ENCODE measurements around the gene OMG.
A peak's percentile ranks its signal among the peaks of the same experiment; 100 is the strongest.
"Not testable (repeated sequence)": the region's sequence is repeated elsewhere in the genome, so short reads cannot be mapped to it uniquely, and the experiment has no call there.

Gene OMG

DNA sequence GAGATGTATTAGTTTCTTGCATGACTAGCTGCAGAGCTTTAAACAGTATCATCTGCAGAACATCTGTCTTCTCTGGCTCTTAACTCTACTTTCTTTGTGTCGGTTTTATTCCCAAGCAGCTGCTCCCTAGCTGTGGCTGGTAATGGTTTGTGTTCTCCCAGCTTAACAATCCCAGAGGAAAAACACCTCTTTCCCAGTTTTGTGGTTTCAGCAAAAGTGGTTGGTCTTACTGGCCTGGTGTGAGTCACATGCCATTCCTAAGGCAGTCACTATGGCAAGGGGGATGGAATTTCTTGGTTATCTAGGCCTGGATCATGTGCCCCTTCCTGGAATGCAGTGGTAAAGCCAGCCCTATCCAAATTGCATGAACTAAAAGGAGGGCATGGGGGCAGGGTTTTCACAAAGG, 27.5 kb downstream of the OMG start:
- TF ChIP-seq, protein P1, sequence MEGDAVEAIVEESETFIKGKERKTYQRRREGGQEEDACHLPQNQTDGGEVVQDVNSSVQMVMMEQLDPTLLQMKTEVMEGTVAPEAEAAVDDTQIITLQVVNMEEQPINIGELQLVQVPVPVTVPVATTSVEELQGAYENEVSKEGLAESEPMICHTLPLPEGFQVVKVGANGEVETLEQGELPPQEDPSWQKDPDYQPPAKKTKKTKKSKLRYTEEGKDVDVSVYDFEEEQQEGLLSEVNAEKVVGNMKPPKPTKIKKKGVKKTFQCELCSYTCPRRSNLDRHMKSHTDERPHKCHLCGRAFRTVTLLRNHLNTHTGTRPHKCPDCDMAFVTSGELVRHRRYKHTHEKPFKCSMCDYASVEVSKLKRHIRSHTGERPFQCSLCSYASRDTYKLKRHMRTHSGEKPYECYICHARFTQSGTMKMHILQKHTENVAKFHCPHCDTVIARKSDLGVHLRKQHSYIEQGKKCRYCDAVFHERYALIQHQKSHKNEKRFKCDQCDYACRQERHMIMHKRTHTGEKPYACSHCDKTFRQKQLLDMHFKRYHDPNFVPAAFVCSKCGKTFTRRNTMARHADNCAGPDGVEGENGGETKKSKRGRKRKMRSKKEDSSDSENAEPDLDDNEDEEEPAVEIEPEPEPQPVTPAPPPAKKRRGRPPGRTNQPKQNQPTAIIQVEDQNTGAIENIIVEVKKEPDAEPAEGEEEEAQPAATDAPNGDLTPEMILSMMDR (IDR thresholded peaks at IDR 0.05; ENCODE audit: low read depth, low read length, missing control alignments): peak; percentile 2
- H3K4me3 ChIP-seq (ENCODE audit: low read depth, low read length): no peak overlapping the region
- in situ Hi-C loops (cut with HindIII; ENCODE audit: low sequenced_read_pairs): no loop called here
- peak; percentile 94 for DNase-seq (ENCODE audit: low read depth)

DNA sequence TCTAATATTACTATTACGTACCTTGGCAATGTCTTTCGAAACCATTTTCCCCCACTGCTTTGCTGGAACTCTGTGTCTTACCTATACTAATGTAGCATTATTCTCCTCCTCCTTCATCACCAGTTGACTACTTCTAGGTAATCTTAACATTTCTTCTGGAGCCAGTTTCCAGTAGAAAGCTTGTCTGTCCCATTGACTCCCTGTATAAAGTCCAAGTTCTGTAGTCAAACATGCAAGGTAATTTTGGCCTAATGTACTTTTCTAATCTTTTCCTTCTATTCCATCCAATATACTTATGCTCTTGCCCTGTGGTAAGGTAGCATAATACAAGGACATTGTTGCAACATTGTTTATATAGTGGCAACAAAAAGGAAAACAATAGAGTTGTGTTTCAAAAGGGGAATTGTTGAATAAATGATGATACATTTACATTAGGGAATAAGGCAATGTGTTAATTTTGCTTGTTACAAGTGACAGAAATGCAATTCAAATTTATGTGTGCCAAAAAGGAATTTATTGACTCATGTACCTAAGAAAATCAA, 27.9 kb downstream of the OMG start:
- no peak for DNase-seq (ENCODE audit: low read depth)
- no peak overlapping the region for H3K4me3 ChIP-seq (ENCODE audit: low read depth, low read length)
- in situ Hi-C loops (cut with HindIII; ENCODE audit: low sequenced_read_pairs): no loop called here
- TF ChIP-seq, protein P1 (IDR thresholded peaks at IDR 0.05; ENCODE audit: low read depth, low read length, missing control alignments): no peak

DNA sequence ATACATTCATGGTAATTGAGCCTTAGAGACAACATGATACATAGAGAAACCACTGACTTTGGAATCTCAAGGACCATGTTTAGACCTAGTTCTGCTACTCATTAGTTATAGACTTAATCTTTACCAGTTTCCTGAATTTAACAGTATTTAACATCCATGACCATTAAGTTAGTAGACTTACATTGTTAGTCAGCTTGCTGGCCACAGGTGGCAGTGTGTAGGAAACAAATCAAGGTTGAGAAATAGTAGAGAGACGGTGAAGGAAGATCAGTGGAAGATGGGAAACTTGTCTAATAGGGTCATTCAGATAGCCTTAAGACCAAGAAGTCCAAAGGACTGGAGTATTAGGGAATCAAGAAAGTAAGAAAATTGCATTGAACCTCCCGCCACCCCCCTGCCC, 31.0 kb downstream of the OMG start:
- no peak for DNase-seq (ENCODE audit: low read depth)
- no peak overlapping the region for H3K4me3 ChIP-seq (ENCODE audit: low read depth, low read length)
- in situ Hi-C loops (cut with HindIII; ENCODE audit: low sequenced_read_pairs): no loop called here
- TF ChIP-seq, protein P1 (IDR thresholded peaks at IDR 0.05; ENCODE audit: low read depth, low read length, missing control alignments): peak; percentile 35

DNA sequence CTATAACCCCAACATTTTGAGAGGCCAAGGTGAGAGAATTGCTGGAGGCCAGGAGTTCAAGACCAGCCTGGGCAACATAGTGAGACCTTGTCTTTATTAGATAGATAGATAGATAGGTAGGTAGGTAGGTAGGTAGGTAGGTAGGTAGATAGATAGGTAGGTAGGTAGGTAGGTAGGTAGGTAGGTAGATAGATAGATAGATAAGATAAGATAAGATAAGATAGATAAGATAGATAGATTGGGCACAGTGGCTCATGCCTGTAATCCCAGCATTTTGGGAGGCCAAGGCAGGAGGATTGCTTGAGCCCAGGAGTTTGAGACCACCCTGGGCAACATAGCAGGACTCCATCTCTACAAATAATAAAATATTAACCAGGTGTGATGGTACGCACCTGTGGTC, 34.1 kb downstream of the OMG start:
- DNase-seq (ENCODE audit: low read depth); H3K4me3 ChIP-seq (ENCODE audit: low read depth, low read length); in situ Hi-C loops (cut with HindIII; ENCODE audit: low sequenced_read_pairs): not testable (repeated sequence)

DNA sequence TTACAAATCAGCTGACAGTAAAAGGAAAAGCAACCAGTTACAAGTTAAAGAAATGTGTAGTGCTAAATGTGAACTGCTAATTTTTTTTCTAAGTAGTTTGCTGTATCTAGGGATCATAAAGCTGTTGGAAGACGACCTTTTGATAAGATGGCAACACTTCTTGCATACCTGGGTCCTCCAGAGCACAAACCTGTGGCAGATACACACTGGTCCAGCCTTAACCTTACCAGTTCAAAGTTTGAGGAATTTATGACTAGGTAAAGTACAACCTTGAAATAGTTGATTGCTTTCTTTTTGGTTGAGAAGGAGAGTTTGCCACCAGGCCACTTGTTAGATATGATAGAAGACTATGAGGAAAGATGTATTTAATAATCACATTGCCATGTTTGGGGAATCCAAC, 35.4 kb downstream of the OMG start:
- no peak for DNase-seq (ENCODE audit: low read depth)
- TF ChIP-seq, protein P1 (IDR thresholded peaks at IDR 0.05; ENCODE audit: low read depth, low read length, missing control alignments): no peak
- in situ Hi-C loops (cut with HindIII; ENCODE audit: low sequenced_read_pairs): no loop called here
- H3K4me3 ChIP-seq (ENCODE audit: low read depth, low read length): no peak overlapping the region

DNA sequence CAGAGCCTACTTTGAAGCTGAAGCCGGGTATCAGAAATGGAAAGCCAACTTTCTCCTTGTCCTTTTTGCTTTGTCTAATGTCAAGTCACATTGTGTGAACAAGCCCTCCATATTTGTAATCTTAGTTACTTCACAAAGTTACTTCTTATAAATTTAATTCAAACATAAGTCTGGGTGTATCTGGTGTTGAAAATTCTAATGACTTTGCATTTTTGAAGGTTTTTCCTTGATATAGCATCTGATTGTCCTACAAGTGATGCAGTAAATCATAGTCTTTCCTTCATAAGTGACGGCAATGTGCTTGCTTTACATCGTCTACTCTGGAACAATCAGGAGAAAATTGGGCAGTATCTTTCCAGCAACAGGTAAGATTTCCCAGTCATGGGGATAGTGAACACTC, 36.9 kb downstream of the OMG start:
- in situ Hi-C loops (cut with HindIII; ENCODE audit: low sequenced_read_pairs): no loop called here
- DNase-seq (ENCODE audit: low read depth): no peak
- no peak overlapping the region for H3K4me3 ChIP-seq (ENCODE audit: low read depth, low read length)
- TF ChIP-seq, protein P1 (IDR thresholded peaks at IDR 0.05; ENCODE audit: low read depth, low read length, missing control alignments): no peak

DNA sequence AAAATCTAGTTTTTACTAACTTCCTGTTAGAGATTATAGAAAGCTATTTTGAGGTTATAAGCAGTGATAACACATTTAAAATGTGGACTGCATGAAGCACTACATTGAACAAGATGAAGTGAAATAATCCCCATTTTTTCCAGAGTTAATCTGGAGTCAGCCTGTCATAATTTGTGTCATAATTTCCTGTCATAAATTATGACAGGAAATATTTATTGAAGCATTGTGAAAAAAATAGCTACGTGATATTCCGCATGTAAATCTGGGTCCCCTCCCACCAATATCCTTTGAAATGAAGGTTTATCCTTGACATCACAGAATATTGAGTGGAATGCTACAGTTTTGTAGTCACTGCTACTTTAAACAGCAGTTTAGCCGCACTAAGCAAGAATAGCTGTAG, 40.1 kb downstream of the OMG start:
- DNase-seq (ENCODE audit: low read depth): no peak
- TF ChIP-seq, protein P1 (IDR thresholded peaks at IDR 0.05; ENCODE audit: low read depth, low read length, missing control alignments): no peak
- in situ Hi-C loops (cut with HindIII; ENCODE audit: low sequenced_read_pairs): no loop called here
- no peak overlapping the region for H3K4me3 ChIP-seq (ENCODE audit: low read depth, low read length)
